SU-DHL-6 (cell line): ENCODE results near the gene PFKL.

Experiments used
- H2AFZ ChIP-seq: fragments of 200-600 bp; sonication (generic); 2 replicates; pipeline ENCODE4 v1.6.1; 2014; ENCODE audit warnings: low read depth, mild to moderate bottlenecking, moderate library complexity, mixed read lengths, antibody characterized with exemption, low read length; ENCODE audit not compliant: severe bottlenecking
- H3F3A ChIP-seq: fragments of 200-600 bp; shearing (Covaris generic); 2 replicates; pipeline ENCODE4 v1.6.0; 2016; ENCODE audit warnings: antibody characterized with exemption, mild to moderate bottlenecking; ENCODE audit not compliant: insufficient read depth
- H3K27ac ChIP-seq: fragments of 200-600 bp; sonication (generic); 2 replicates; pipeline ENCODE4 v1.5.1; 2016; ENCODE audit warnings: low read depth, mild to moderate bottlenecking, low read length, moderate library complexity, mixed read lengths
- H3K27me3 ChIP-seq: fragments of 200-600 bp; sonication (generic), shearing (Covaris generic); 2 replicates; pipeline ENCODE4 v1.6.0; 2014; ENCODE audit warnings: mild to moderate bottlenecking, low read length
- H3K36me3 ChIP-seq: fragments of 200-600 bp; sonication (generic); 2 replicates; pipeline ENCODE4 v1.6.1; 2014; ENCODE audit warnings: mild to moderate bottlenecking, low read length, mixed read lengths
- H3K4me2 ChIP-seq: fragments of 300-600, 200-600 bp; shearing (Covaris generic), sonication (generic); 2 replicates; pipeline ENCODE4 v1.6.0; 2014; ENCODE audit warnings: low read length, low read depth, mild to moderate bottlenecking; ENCODE audit not compliant: poor library complexity, severe bottlenecking
- H3K4me3 ChIP-seq: fragments of 200-600 bp; sonication (generic); 2 replicates; pipeline ENCODE4 v1.5.1; 2014; ENCODE audit warnings: antibody characterized with exemption, low read length, mild to moderate bottlenecking, mixed read lengths; ENCODE audit not compliant: insufficient read depth, poor library complexity, severe bottlenecking
- H3K79me2 ChIP-seq: fragments of 200-600 bp; sonication (generic); 2 replicates; pipeline ENCODE4 v1.6.1; 2014; ENCODE audit warnings: mild to moderate bottlenecking, low read length, moderate library complexity; ENCODE audit not compliant: insufficient read depth
- H3K9ac ChIP-seq: fragments of 200-600 bp; sonication (generic); 2 replicates; pipeline ENCODE4 v1.7.0; 2014; ENCODE audit warnings: mild to moderate bottlenecking, low read length
- H3K9me2 ChIP-seq: fragments of 200-600 bp; sonication (generic); replicated peaks from 2 replicates; pipeline ENCODE4 v1.6.1; 2014; ENCODE audit warnings: low read length; ENCODE audit not compliant: insufficient read depth
- H3K9me3 ChIP-seq: fragments of 200-600 bp; sonication (generic); 2 replicates; pipeline ENCODE4 v1.6.1; 2014; ENCODE audit warnings: low read length, mixed read lengths; ENCODE audit not compliant: insufficient read depth
- H4K20me1 ChIP-seq: fragments of 200-600 bp; sonication (generic); 2 replicates; pipeline ENCODE4 v1.6.1; 2014; ENCODE audit warnings: low read depth, mild to moderate bottlenecking, antibody characterized with exemption, low read length, moderate library complexity, mixed read lengths
- CTCF ChIP-seq: fragments of 200-600 bp; sonication (generic); IDR thresholded peaks from one replicate; pipeline ENCODE4 v1.5.1; 2017; ENCODE audit warnings: antibody characterized with exemption, mild to moderate bottlenecking, low read length, moderate library complexity; ENCODE audit not compliant: insufficient read depth, poor library complexity, severe bottlenecking
- EZH2phosphoT487 ChIP-seq: fragments of 200-600 bp; sonication (generic), shearing (Covaris generic); conservative IDR thresholded peaks from 2 replicates; pipeline ENCODE4 v1.6.1; 2018; ENCODE audit warnings: mild to moderate bottlenecking, antibody characterized with exemption, low read length, moderate library complexity, mixed read lengths

PFKL gene

GRCh38 chr21:44324106-44324853 is 24.4 kb downstream of the PFKL start:
- Histone ChIP-seq H3K36me3 (no peaks in the 10 kb centered on the region), H3K9ac (no peak overlapping the region), H3K79me2 (no peaks in the 10 kb centered on the region), H4K20me1 (no peaks in the 10 kb centered on the region), H3K4me2 (no peak overlapping the region), H3K9me3 (no peaks in the 10 kb centered on the region), H3K9me2 (no peaks in the 10 kb centered on the region), H2AFZ (no peak overlapping the region), H3K27me3 (no peaks in the 10 kb centered on the region), H3K4me3 (no peak overlapping the region), H3K27ac (no peak overlapping the region), H3F3A (no peaks in the 10 kb centered on the region)
- no peak for TF ChIP-seq EZH2phosphoT487
- TF ChIP-seq CTCF: no peak

GRCh38 chr21:44324854-44325107 is 24.9 kb downstream of the PFKL start:
- Histone ChIP-seq H4K20me1 (no peaks in the 10 kb centered on the region), H3K27ac (no peak overlapping the region), H3K36me3 (no peaks in the 10 kb centered on the region), H3K79me2 (no peaks in the 10 kb centered on the region), H2AFZ (no peak overlapping the region), H3K27me3 (no peaks in the 10 kb centered on the region), H3K4me2 (no peak overlapping the region), H3K9me3 (no peaks in the 10 kb centered on the region), H3F3A (no peaks in the 10 kb centered on the region), H3K4me3 (no peak overlapping the region), H3K9ac (no peak overlapping the region), H3K9me2 (no peaks in the 10 kb centered on the region)
- TF ChIP-seq CTCF: no peak
- no peak for TF ChIP-seq EZH2phosphoT487

GRCh38 chr21:44325386-44326271 is 25.8 kb downstream of the PFKL start:
- H3K36me3 ChIP-seq: no peaks in the 10 kb centered on the region
- no peak overlapping the region for H3K4me2 ChIP-seq
- H3K9me2 ChIP-seq: no peaks in the 10 kb centered on the region
- no peak overlapping the region for H3K27ac ChIP-seq
- no peak overlapping the region for H2AFZ ChIP-seq
- no peak overlapping the region for H3K9ac ChIP-seq
- no peak overlapping the region for H3K4me3 ChIP-seq
- TF ChIP-seq EZH2phosphoT487 (no peak), CTCF (no peak)
- H3K9me3 ChIP-seq: no peaks in the 10 kb centered on the region
- no peaks in the 10 kb centered on the region for H3K27me3 ChIP-seq
- no peaks in the 10 kb centered on the region for H4K20me1 ChIP-seq
- no peaks in the 10 kb centered on the region for H3K79me2 ChIP-seq
- no peaks in the 10 kb centered on the region for H3F3A ChIP-seq
